HG02973 (cell line): Measurements from ENCODE around the gene KIRREL3.

Experiments used
- ATAC-seq: cut with Tn5 transposase; IDR thresholded peaks from one replicate; pipeline ENCODE4 v1.9.1; 2021; ENCODE audit warnings: moderate library complexity; ENCODE audit not compliant: unreplicated experiment

The KIRREL3 gene

DNA sequence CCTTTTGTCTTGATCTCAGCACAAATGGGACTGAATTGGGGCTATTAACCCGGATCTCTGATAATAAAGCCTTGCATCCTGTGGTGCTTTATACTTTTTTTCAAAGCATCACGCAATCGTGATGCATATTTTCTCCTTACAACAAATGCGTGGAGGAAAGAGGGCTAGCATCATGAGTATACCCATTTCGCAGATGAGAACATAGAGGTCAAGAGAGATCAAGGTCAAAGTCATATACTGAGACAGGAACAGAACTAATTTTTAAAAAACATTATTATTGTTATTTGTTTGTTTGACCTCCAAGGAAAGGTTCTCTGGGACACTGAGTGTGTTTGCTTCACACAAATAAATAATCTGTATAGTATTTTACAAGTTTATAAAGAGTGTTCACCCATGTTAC is 453.9 kb downstream of the KIRREL3 start:
- no peak for ATAC-seq

DNA sequence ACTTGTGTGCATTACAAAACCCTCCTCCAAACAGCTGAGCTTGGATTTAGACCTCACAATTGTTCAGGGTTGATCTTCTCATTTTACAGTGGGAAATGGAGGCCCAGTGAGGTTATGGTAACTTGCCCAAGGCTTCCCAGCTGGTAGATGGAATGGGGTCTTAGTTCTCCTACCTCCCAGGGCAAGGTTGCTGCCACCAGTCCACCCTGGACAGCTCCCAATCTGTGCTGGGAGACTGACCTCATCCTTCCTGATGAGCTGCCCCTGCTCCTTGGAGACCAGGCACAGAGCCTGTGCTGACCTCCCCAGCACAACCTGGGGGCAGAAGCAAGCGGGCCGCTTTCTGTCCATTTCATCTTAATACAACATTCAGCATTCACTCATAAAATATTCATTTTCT is 454.4 kb downstream of the KIRREL3 start:
- no peak for ATAC-seq

- ATAC-seq: no peak
Measured at GRCh38 chr11:126545057-126545555, 455.5 kb downstream of the KIRREL3 start.

DNA sequence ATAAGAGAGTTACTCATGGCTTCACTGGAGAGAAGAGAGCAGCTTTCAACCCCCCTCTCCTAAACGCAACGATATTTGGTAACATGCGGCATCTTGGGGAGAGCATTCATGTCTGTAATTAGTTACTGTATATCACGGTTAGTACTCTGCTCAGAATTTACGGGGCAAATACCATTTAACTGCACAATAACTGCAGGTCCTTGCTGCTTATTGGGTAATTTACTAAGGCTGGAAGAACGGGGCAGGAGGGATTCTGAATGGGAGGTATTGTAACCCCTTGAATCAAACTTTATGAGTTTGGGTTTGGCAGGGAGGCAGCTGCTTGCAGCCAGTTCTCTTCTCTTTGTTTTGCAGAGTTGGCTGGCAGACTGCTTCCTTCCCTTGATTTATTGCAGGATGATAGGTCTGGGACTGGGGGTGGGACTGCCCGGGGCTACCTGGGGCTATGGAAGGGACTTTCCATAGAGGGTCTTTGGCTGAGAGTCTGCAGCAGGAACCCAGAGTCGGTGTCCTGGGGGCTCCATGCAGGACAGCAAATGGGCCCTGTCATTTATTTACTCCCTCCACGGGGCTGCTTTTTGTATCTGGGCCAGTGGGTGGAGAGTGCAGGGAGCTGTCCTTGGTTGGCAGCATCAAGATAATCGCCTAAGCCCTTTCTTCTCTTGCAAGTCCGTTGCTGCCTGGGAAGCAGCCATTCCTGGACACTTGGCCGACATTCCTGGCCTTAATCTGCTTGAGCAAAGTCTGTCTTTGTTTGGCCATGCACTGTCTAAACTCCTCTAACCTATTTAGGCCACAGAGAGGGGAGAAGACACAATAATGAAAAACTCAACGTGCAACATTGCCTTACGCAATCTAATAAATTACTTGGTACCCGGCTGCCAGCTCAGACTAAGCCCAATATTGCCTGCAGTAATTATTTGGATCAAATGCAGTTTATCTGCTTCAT is 456.2 kb downstream of the KIRREL3 start:
- no peak for ATAC-seq

GRCh38 chr11:126543691-126544090 is 456.9 kb downstream of the KIRREL3 start:
- no peak for ATAC-seq

GRCh38 chr11:126542334-126543015 is 458.1 kb downstream of the KIRREL3 start:
- ATAC-seq: no peak

DNA sequence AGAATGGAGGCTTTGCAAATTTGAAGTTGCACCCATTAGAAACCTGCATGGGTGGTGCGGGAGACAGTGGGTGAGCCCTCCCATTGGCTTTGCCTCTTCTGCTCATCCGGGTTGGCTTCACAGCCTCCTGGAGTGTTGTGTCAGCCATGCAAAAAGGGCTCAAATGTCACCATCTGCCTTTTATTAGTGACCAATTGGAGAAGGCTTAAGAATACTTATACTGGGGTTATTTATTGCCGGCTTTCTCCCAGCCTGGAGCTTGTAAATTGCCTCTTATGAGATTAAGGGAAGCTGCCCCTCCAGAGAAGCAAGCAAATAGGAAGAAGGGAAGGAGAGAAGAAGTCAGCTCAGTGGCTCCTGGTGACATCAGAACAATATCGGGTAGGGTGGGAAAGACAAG is 462.5 kb downstream of the KIRREL3 start:
- ATAC-seq: no peak

DNA sequence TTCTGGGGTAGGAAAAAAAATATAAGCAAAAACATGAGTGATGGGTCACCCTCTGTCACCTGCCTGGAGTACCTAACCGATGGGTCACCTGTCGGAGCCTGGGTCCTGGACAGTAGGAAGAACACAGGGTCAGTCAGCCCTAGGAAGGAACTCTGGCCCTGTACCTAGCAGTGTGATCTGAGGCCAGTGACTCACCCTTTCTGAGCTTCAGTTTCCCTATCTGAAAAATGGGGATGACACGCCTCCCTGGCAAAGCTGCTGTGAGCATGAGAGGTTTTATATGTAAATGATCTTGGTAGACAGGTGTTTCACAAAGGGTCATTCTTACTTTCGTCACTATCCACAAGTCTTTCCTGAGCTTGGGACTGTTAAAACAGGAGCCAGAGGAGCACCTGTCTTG is 463.1 kb downstream of the KIRREL3 start:
- ATAC-seq: no peak

DNA sequence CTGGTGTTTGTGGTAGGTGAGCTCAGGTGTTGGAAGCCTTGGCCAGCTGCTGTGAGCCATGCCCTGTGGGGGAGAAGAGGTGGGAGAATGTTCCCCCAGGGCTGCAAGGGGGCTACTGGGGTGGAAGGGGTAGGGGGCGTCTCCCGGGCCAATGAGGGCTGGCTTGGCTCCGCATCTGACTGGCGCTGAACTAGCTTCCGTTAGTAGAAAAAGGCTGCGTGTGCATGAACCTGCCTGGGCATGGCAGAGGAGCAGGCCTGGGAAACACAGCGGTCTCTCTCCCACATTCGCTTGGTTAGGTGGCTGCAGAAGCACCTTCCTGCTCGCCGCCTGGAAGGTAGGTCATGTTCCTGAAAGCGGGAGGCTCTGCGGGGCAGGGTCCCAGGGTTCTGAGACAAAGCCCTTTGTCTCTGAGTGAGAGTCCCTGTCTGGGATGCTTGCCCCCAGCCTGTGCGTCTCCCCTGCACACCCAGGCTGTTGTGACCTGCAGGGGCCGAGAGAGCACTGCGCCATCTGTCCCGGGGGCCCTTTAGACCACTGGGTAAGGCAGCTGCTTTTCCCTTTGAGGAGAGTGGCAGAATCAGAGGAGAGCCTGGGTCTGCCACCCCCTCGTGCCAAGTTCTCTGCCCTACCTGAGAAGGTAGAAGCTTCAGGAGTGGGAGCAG is 466.3 kb downstream of the KIRREL3 start:
- ATAC-seq: no peak

DNA sequence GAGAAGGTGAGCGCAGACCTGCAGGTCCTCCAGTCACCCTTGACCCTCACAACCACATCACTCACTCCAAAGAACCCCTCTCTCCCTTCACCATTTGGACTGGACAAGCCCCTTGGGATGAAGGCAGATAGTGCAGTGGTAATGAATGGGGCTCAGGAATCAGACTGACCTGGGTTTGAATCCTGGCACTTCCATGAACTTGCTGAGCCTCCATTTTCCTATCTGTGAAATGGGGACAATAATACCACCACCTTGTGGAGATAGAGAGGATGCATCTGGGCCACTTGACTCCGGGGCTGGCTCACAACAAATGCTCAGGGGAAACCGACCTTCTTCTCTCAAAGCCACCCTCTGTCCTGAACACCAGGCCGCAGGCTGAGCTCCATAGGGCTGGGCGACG is 467.0 kb downstream of the KIRREL3 start:
- no peak for ATAC-seq

GRCh38 chr11:126530416-126530815 is 470.2 kb downstream of the KIRREL3 start:
- ATAC-seq: no peak

DNA sequence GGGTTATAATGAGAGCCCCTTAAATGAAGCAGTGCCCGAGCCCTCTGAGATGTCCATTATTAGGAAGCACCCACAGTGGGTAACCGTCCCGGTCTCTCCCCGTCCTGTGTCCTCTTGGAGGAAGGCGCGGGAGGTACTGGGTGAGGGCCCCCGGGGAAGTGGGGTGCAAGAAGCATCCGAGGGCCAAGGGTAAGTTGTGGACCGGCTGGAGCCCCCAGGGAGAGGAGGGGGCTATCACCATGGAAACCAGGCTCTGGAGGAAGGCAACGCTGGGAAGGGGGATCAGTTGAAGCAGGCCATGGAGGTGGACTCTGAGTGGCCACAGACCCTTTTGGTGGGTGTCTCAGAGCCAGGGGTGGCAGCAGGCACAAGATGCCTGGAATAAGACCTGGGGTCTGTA is 471.5 kb downstream of the KIRREL3 start:
- ATAC-seq: no peak

DNA sequence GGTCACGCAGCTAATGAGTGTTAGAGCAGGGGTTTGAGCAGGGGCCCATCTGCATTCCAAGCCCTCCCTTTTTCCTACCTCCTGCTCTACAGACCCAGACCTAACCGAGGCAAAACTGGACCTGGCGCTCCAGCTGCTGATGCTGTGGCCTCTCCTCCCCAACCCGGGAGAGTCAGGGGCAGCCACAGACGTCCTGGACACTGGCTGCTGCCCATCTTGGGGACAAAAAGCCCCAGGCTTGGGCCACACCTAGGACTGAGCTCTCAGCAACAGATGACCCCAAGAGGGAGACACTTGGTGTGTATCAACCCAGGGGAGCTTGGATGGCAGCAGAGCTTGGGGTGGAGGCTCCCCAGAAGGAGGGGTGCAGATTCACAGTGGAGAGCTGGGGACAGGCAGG is 472.5 kb downstream of the KIRREL3 start:
- ATAC-seq: no peak

DNA sequence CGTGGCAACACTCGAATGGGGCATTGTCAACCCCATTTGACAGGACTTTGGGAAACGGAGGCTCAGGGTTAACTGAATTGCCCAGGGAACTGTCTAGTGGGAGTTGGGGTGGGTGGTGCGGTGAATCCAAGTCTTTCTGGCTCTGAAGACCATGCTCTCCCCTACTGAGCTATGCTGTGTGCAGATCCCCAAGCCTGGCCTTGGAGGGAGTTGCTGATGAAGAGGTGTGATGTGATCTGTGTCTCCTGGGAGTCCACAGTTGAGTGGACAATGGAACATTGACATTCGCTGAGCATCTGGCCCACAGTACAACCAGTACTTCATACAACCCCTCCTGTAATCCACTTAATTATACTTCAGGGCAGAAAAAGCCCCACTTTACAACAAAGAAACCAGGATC is 472.9 kb downstream of the KIRREL3 start:
- no peak for ATAC-seq

DNA sequence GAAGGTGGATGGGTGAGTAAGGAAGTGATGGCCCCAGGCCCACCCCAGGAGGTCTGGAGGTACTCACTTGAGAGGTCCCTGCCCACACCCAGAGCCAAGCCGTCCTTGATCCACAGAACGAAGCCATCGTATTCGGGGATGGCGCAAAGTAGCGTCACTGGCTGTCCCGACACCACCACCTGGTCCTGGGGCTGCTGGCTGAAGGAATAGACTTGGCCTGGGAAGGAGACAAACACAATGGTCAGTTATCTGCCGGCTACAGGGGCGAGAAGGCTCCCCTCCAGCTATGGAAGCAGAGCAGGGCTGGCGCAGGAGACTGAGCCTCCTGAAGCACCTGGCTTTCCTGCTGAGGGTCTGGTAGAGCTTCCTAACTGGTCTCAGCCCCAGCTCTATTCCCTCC is 474.1 kb downstream of the KIRREL3 start:
- no peak for ATAC-seq

DNA sequence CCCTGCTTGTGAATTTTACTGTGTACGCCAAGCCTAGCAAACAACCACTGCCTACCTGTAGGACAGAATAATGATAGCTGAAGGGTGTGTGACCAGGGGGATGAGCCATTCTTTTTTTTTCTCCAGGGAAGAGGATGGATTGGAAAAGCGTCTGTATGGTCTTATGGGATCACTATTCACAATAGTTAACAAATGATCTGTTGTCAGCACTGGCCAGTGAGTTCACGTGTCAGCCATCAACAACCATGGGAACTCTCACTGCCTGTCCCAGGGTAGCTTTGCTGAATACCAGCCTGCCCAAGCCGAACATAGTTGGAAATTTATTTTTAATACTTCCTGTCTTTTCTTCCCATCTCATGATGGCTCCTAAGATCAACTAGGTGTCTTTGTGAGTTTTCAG is 474.9 kb downstream of the KIRREL3 start:
- no peak for ATAC-seq

DNA sequence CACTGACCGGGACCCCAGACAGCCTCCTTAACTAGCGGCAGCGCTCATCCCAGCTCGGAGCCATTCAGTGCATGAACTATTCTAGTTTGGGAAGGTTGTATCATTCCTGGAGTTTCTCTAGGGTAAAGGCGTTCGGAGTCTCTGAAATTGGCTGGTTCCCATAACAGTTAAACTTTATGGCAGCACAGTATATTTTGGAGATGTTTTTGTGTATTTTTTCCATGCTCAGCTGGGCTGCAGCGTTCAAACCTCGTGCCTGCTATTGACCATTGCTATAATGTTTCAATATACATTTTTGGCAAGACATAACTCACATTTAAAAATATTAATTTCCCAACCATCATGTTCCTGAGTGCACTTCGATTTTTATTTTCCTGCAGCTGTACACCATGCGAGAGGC is 475.4 kb downstream of the KIRREL3 start:
- ATAC-seq: no peak

- no peak for ATAC-seq
Measured at GRCh38 chr11:126523441-126524205, 476.9 kb downstream of the KIRREL3 start.

GRCh38 chr11:126522606-126523005 is 478.0 kb downstream of the KIRREL3 start:
- no peak for ATAC-seq

DNA sequence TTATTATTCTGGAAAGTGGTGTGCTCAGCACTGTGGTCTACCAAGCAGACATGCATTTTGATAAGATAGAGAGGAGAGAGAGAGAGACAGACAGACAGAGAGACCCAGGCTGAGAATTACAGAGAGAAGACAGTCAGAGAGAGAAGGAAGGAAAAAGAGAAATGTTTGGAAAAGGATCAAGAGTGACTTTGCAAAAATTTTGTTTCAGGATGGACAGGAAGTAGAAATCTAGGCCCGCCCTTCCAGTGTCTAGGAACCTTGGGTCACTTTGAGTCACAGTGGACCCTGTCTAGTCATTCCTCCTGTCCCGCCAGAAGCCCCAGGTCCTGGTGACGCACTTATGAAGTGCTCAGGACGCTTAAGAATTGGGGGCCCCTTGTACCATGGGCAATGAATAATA is 478.4 kb downstream of the KIRREL3 start:
- no peak for ATAC-seq

DNA sequence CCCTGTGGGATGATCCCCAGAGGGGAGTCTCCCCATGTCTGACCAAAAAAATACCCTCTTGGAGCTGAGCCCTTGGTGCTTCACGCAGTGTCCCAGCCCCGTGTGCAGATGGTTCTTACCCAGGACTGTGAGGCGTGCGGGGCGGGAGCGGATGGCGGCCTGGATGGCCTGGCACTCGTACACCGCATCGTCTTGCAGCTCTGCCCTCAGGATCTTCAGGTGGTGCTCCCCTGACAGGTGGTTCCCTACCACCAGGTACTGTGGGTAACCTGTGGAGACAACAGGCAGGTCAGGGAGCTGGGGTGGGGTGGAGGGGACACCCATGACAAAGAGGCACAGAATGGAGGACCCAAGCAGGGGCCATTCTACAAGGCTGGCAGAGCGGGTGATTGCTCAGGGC is 479.4 kb downstream of the KIRREL3 start:
- ATAC-seq: no peak
